H1 (cell line): ENCODE results near the gene HERC3. TPM values are rescaled to one million over a fixed set of nuclear protein-coding genes. Genes with fewer than 3 reads are reported as not detected.

Source experiments
- CTCF ChIA-PET: fragments of 300-600 bp; sonication (Branson Sonifier 250); formaldehyde crosslinking; loops from one replicate; lab custom pipeline; 2021; ENCODE audit not compliant: partially characterized antibody; lab: Charles Lee
- POLR2A ChIA-PET: fragments of 300-600 bp; sonication (Branson Sonifier 250); formaldehyde crosslinking; loops from one replicate; lab custom pipeline; 2021; ENCODE audit warnings: inconsistent platforms; ENCODE audit not compliant: partially characterized antibody; lab: Charles Lee
- DNase-seq, 2 experiments: peaks; one replicate each; pipeline versions ENCODE4 v3.0.0 to v3.0.0-alpha.2; 2010 to 2022; ENCODE audit warnings: low spot score in 2 of 2, low read depth in 1 of 2, mixed read lengths in 1 of 2
- FAIRE-seq: peaks from 2 replicates; lab custom pipeline; 2011; peaks lifted over from hg19 to GRCh38; lab: Jason Lieb, UNC
- H2AFZ ChIP-seq: 2 replicates; pipeline ENCODE4 v1.8.1; 2012; ENCODE audit warnings: low read length, inconsistent platforms
- H2AK5ac ChIP-seq: 2 replicates; pipeline ENCODE4 v1.6.1; 2013; ENCODE audit warnings: low read depth, low read length
- H2BK120ac ChIP-seq: replicated peaks from 2 replicates; pipeline ENCODE3; 2013; ENCODE audit warnings: low read depth, low read length, inconsistent platforms
- H2BK12ac ChIP-seq: 2 replicates; pipeline ENCODE4 v1.6.1; 2013; ENCODE audit warnings: low read depth, low read length
- H2BK15ac ChIP-seq: 2 replicates; pipeline ENCODE4 v1.6.1; 2013; ENCODE audit warnings: low read length
- H2BK20ac ChIP-seq: 2 replicates; pipeline ENCODE4 v1.6.1; 2013; ENCODE audit warnings: low read length
- H2BK5ac ChIP-seq: 2 replicates; pipeline ENCODE4 v1.6.1; 2013; ENCODE audit warnings: low read depth, low read length
- H3K14ac ChIP-seq: 2 replicates; pipeline ENCODE4 v1.6.1; 2013; ENCODE audit warnings: inconsistent platforms; ENCODE audit not compliant: insufficient read length
- H3K18ac ChIP-seq: 2 replicates; pipeline ENCODE4 v1.6.1; 2013; ENCODE audit warnings: low read length; ENCODE audit errors: extremely low read depth
- H3K23ac ChIP-seq: 2 replicates; pipeline ENCODE4 v1.6.1; 2013; ENCODE audit warnings: inconsistent platforms; ENCODE audit not compliant: insufficient read length
- H3K23me2 ChIP-seq: 2 replicates; pipeline ENCODE4 v1.6.1; 2013; ENCODE audit warnings: low read depth, low read length
- H3K27ac ChIP-seq: 2 replicates; pipeline ENCODE4 v1.6.1; 2011; ENCODE audit warnings: low read depth, low read length, inconsistent platforms
- H3K27me3 ChIP-seq, 4 experiments: replicated peaks in 1 of 4; 1 replicate in 1 of 4; 2 replicates in 3 of 4; pipeline versions ENCODE4 v1.6.1 to v1.8.1; 2011 to 2013; ENCODE audit warnings: low read length in 3 of 4, mild to moderate bottlenecking in 3 of 4, inconsistent platforms in 2 of 4, mixed read lengths in 2 of 4, moderate library complexity in 1 of 4; ENCODE audit not compliant: control insufficient read depth in 3 of 4, insufficient read depth in 3 of 4; ENCODE audit errors: extremely low read depth in 1 of 4
- H3K36me3 ChIP-seq, 4 experiments: 2 replicates each; pipeline versions ENCODE4 v1.6.1 to v1.8.1; 2011 to 2013; ENCODE audit warnings: mild to moderate bottlenecking in 4 of 4, low read length in 3 of 4, moderate library complexity in 2 of 4, control low read depth in 1 of 4, inconsistent platforms in 1 of 4; ENCODE audit not compliant: insufficient read depth in 4 of 4, control insufficient read depth in 2 of 4
- H3K4ac ChIP-seq: replicated peaks from 2 replicates; pipeline ENCODE3; 2013; ENCODE audit warnings: low read length, low read depth, mixed read lengths, inconsistent platforms; ENCODE audit not compliant: insufficient read length
- H3K4me1 ChIP-seq, 4 experiments: replicated peaks in 1 of 4; 1 replicate in 1 of 4; 2 replicates in 3 of 4; pipeline versions ENCODE4 v1.6.1 to v1.8.1; 2011 to 2013; ENCODE audit warnings: low read length in 3 of 4, inconsistent platforms in 2 of 4, mixed read lengths in 1 of 4; ENCODE audit not compliant: insufficient read depth in 4 of 4, control insufficient read depth in 3 of 4
- H3K4me2 ChIP-seq, 2 experiments: 2 replicates each; pipeline versions ENCODE4 v1.6.1 to v1.8.1; 2011 to 2013; ENCODE audit warnings: low read depth in 2 of 2, low read length in 2 of 2, control low read depth in 1 of 2, inconsistent platforms in 1 of 2, mild to moderate bottlenecking in 1 of 2; ENCODE audit not compliant: insufficient read depth in 1 of 2
- H3K4me3 ChIP-seq, 4 experiments: fragments of 200-600, 300-600 bp in 1 of 4; sonication (generic), shearing (Covaris generic), sonication (Bioruptor Twin) in 1 of 4; 2 replicates each; pipeline versions ENCODE4 v1.5.1 to v1.8.1; 2011 to 2016; ENCODE audit warnings: low read length in 4 of 4, low read depth in 3 of 4, control low read depth in 2 of 4, inconsistent platforms in 2 of 4, mild to moderate bottlenecking in 2 of 4, mixed read lengths in 1 of 4, moderate library complexity in 1 of 4; ENCODE audit not compliant: insufficient read depth in 2 of 4; ENCODE audit errors: extremely low read depth in 1 of 4
- H3K56ac ChIP-seq: replicated peaks from 2 replicates; pipeline ENCODE3; 2013; ENCODE audit warnings: low read depth, mild to moderate bottlenecking, mixed read lengths, low read length, inconsistent platforms; ENCODE audit not compliant: insufficient read length
- H3K79me1 ChIP-seq: 2 replicates; pipeline ENCODE4 v1.6.1; 2013; ENCODE audit warnings: low read depth, low read length, control low read depth
- H3K79me2 ChIP-seq, 2 experiments: 2 replicates each; pipeline versions ENCODE4 v1.6.1 to v1.8.1; 2012 to 2013; ENCODE audit warnings: low read length in 2 of 2, mild to moderate bottlenecking in 2 of 2, inconsistent platforms in 1 of 2; ENCODE audit not compliant: insufficient read depth in 2 of 2, control insufficient read depth in 1 of 2
- H3K9ac ChIP-seq, 4 experiments: replicated peaks in 1 of 4; 1 replicate in 1 of 4; 2 replicates in 3 of 4; pipeline versions ENCODE4 v1.6.1 to v1.8.1; 2011 to 2013; ENCODE audit warnings: low read depth in 3 of 4, low read length in 3 of 4, control low read depth in 2 of 4, mild to moderate bottlenecking in 2 of 4, moderate library complexity in 2 of 4, inconsistent platforms in 1 of 4; ENCODE audit errors: extremely low read depth in 1 of 4
- H3K9me3 ChIP-seq, 2 experiments: 2 replicates each; pipeline versions ENCODE4 v1.6.1 to v1.8.1; 2012 to 2013; ENCODE audit warnings: mild to moderate bottlenecking in 2 of 2, moderate library complexity in 2 of 2, control low read depth in 1 of 2, inconsistent platforms in 1 of 2, low read depth in 1 of 2, low read length in 1 of 2, mixed read lengths in 1 of 2; ENCODE audit not compliant: insufficient read depth in 2 of 2
- H4K20me1 ChIP-seq, 2 experiments: replicated peaks in 1 of 2; 2 replicates each; pipeline versions ENCODE3 to v1.8.1; 2011 to 2013; ENCODE audit warnings: inconsistent platforms in 2 of 2, low read length in 2 of 2, mild to moderate bottlenecking in 1 of 2; ENCODE audit not compliant: insufficient read depth in 2 of 2, control insufficient read depth in 1 of 2
- H4K5ac ChIP-seq: 2 replicates; pipeline ENCODE4 v1.6.1; 2013; ENCODE audit warnings: low read length, low read depth, mixed read lengths, inconsistent platforms; ENCODE audit not compliant: insufficient read length
- H4K8ac ChIP-seq: 2 replicates; pipeline ENCODE4 v1.8.0; 2013; ENCODE audit warnings: mild to moderate bottlenecking, moderate library complexity, low read length, inconsistent platforms; ENCODE audit not compliant: insufficient read depth; ENCODE audit errors: extremely low read depth
- H4K91ac ChIP-seq: replicated peaks from 2 replicates; pipeline ENCODE3; 2013; ENCODE audit warnings: low read length, mixed read lengths, inconsistent platforms; ENCODE audit not compliant: insufficient read length
- BACH1 ChIP-seq: IDR thresholded peaks from 2 replicates; pipeline ENCODE4 v1.6.1; 2012; ENCODE audit warnings: low read length, improper control_type of control experiment
- CHD2 ChIP-seq: IDR thresholded peaks from 2 replicates; pipeline ENCODE4 v1.6.1; 2012; ENCODE audit warnings: low read length, improper control_type of control experiment
- CTCF ChIP-seq, 3 experiments: IDR thresholded peaks; 1 replicate in 2 of 3; 2 replicates in 1 of 3; pipeline versions ENCODE4 v1.5.1 to v1.6.1; 2011; ENCODE audit warnings: low read length in 3 of 3, mild to moderate bottlenecking in 3 of 3, inconsistent platforms in 2 of 3, low read depth in 1 of 3, moderate library complexity in 1 of 3; ENCODE audit not compliant: insufficient read depth in 1 of 3; ENCODE audit errors: control extremely low read depth in 1 of 3
- JUN ChIP-seq: IDR thresholded peaks from 2 replicates; pipeline ENCODE4 v1.6.1; 2011; ENCODE audit warnings: low read depth, mild to moderate bottlenecking, improper control_type of control experiment, low read length
- NANOG ChIP-seq: IDR thresholded peaks from 2 replicates; pipeline ENCODE4 v1.6.1; 2011; ENCODE audit warnings: low read length, low read depth, mild to moderate bottlenecking, inconsistent platforms; ENCODE audit not compliant: insufficient read depth, poor library complexity, severe bottlenecking
- POLR2AphosphoS5 ChIP-seq: IDR thresholded peaks from 2 replicates; pipeline ENCODE4 v1.6.1; 2011; ENCODE audit warnings: low read depth, low read length
- RNF2 ChIP-seq: fragments of 200-900, 300-1000 bp; sonication (generic); IDR thresholded peaks from 2 replicates; pipeline ENCODE4 v1.7.1; 2016; ENCODE audit warnings: borderline replicate concordance, low read depth, mild to moderate bottlenecking, antibody characterized with exemption, low read length; ENCODE audit not compliant: poor library complexity, severe bottlenecking; ENCODE audit errors: missing control alignments
- WGBS, 2 experiments: shearing (Covaris generic) in 1 of 2; methylation state at CpG; one replicate each; pipeline versions ENCODE4 v1.1.6 to v1.1.7; 2013 to 2015; ENCODE audit warnings: low lambda C conversion rate in 2 of 2, mixed read lengths in 2 of 2, inconsistent platforms in 1 of 2, low coverage in 1 of 2, missing lambda C conversion rate in 1 of 2; ENCODE audit not compliant: insufficient replicate concordance in 2 of 2, insufficient coverage in 1 of 2, insufficient read length in 1 of 2; ENCODE audit errors: extremely low coverage in 1 of 2, missing lambda C conversion rate in 1 of 2; 5-methylcytosine and 5-hydroxymethylcytosine counted together
- polyA plus RNA-seq, 7 experiments: library from polyadenylated mRNA; depleted of rRNA in 3 of 7; stranded (reverse) in 5 of 7; unstranded in 2 of 7; fragments of >200 nt in 5 of 7; fragments of 200-250 nt in 2 of 7; gene quantifications; 1 replicate in 5 of 7; 2 replicates in 1 of 7; 4 replicates in 1 of 7; pipeline versions ENCODE4 v1.2.1 to v1.2.3, GENCODE V29; 2011 to 2013; ENCODE audit warnings: missing spikeins in 2 of 7, mixed read lengths in 2 of 7
- total RNA-seq: library from RNA; stranded (reverse); fragmentation: NEBNext Ultra II Directional; extraction: Animal tissue kit (Norgen Biotek cat#: 25700); gene quantifications from 2 replicates; pipeline ENCODE4 v1.2.1, GENCODE V29; 2021

HERC3 gene
- total and polyA plus RNA-seq, 2 of the 8 experiments (the other 6 are each of a cell fraction or from before 2014, with no cell fraction given): 1.4 to 5.7 TPM

- no peak overlapping the region for H3K14ac ChIP-seq
- WGBS, 2 experiments: 53% methylated on average over 2 of the region's 2 CpGs; no CpG with 5 or more reads in 1 of the 2 experiments
- H3K79me2 ChIP-seq: no peaks in the 10 kb centered on the region
- H3K9me3 ChIP-seq: no peaks in the 10 kb centered on the region
- no peak overlapping the region for H4K5ac ChIP-seq
- H4K20me1 ChIP-seq: no peaks in the 10 kb centered on the region
- no peak overlapping the region for H2BK15ac ChIP-seq
- TF ChIP-seq JUN: no peak
- no peak for TF ChIP-seq CHD2
- TF ChIP-seq POLR2AphosphoS5: no peak
- no peak for TF ChIP-seq RNF2
- TF ChIP-seq NANOG: no peak
- TF ChIP-seq BACH1: no peak
- TF ChIP-seq CTCF (IDR thresholded peaks at IDR 0.05; ENCODE audit: control extremely low read depth in 1 of 3, insufficient read depth in 1 of 3, low read depth in 1 of 3, low read length in 3 of 3): no peak
- H3K23me2 ChIP-seq: no peaks in the 10 kb centered on the region
- no peak overlapping the region for H2BK120ac ChIP-seq
- POLR2A ChIA-PET: no interaction called here
- no peak overlapping the region for H2BK20ac ChIP-seq
- CTCF ChIA-PET: interaction anchor here (1.0 kb wide), 1 partner anchor 20 kb away, joined by 4 read pairs; no protein-coding TSS in a partner anchor
- no peak overlapping the region for H3K23ac ChIP-seq
- H3K56ac ChIP-seq: no peak overlapping the region
- H3K36me3 ChIP-seq: no peaks in the 10 kb centered on the region
- FAIRE-seq: no peak
- H3K4me1 ChIP-seq: no peaks in the 10 kb centered on the region; a peak in 1 of 7 replicates
- DNase-seq: no peak
- no peak overlapping the region for H2BK12ac ChIP-seq
- H2BK5ac ChIP-seq: no peak overlapping the region
- H3K18ac ChIP-seq: no peak overlapping the region
- no peak overlapping the region for H3K4ac ChIP-seq
- no peak overlapping the region for H4K8ac ChIP-seq
- no peak overlapping the region for H3K9ac ChIP-seq
- no peak overlapping the region for H4K91ac ChIP-seq
- no peaks in the 10 kb centered on the region for H3K27me3 ChIP-seq
- no peak overlapping the region for H2AK5ac ChIP-seq
- H3K27ac ChIP-seq: no peak overlapping the region
- no peak overlapping the region for H2AFZ ChIP-seq
- no peaks in the 10 kb centered on the region for H3K79me1 ChIP-seq
- H3K4me2 ChIP-seq: no peak overlapping the region
- H3K4me3 ChIP-seq: no peak overlapping the region
Measured at GRCh38 chr4:88630756-88631155, 38.5 kb downstream of the HERC3 start.
